OCI-M2 (cell line): ENCODE data around the gene IGF2.
A peak's percentile ranks its signal among the peaks of the same experiment; 100 is the strongest.

Experiments used
- DNase-seq: peaks from one replicate; lab custom pipeline; 2025; ENCODE audit not compliant: unreplicated experiment; lab: John Stamatoyannopoulos, UW

IGF2 gene

DNA sequence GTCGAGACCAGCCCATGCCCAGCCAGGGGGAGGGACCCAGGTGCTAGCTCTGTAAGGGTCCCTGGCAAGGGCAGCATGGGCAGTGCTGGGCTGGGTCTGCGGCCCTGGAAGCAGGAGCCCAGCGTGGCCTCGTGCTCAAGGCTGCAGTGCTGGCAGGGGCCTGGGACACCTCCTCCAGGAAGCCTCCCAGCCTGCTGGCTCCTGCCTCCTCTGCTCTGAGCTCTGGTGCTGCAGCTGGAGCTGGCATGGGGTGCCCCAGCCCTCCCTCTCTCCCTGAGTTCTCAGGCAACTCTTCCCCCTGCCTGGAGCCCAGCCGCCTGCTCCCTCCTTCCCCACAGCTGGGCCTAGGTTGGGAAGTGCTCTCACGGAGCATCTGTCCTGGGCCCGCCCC is 15.0 kb upstream of the IGF2 start:
- DNase-seq = no peak

DNA sequence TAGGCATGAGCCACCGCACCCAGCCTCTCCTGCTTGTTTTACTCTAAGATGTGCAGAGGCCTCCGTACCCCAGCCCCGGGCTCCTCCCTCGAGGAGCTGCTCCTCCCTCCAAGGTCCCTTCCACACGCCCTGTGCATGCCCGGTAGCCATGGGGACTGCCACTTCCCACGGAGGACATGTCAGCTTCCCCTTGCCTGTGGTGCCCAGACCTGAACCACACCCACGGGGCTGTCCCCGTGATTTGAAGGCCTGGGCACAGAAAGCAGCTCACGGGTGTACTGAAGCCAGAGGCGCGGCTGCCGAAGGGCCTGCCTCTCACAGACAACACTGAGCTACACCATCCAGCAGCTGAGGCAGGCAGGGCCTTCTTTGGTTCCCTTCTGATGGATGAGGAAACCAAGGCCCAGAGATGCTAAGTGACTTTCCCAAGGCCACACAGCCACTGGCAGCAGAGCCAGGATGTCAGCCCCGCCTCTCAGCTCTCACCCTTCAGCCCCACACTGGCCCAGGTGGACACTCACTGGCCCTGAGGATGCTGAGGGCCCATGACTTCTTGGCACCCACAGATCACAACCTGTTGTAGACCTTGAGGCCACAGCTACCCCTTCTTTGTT is 14.5 kb upstream of the IGF2 start:
- DNase-seq = no peak

DNA sequence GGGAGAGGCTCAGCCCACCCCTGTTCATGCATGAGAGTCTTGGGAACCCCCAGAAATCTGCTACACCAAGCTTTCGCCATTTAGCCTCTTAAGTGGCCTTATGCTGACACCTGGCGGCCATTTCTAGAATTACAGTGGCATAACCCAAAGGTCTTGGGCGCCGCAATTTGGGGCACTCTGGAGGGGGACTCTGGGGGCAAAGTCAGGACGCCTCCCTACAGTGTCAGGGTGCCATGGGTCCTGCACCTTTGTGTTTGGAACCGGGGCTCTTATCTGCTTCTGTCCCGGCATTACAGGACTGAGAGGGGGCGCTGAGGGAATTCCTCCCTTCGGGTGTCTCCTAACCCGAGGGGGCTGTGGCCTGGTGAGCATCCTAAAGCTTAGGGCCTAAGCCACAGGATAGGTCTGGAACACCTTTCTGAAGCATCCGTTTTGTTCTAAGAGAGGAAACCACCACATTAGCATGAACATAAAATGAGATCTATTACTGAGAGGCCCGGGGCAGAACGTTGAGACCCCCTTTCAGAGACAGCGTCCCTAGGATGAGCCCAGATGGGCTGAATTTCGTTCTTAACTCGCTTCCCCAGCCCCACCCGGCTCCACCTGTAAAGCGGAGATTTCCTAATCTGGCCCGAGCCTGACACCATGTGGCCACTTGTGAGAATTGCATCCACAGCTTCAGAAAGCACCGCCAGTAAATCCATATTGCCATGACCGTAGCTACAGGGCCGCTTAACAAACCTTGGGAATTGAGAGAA is 12.5 kb upstream of the IGF2 start:
- DNase-seq = peak; percentile 35

DNA sequence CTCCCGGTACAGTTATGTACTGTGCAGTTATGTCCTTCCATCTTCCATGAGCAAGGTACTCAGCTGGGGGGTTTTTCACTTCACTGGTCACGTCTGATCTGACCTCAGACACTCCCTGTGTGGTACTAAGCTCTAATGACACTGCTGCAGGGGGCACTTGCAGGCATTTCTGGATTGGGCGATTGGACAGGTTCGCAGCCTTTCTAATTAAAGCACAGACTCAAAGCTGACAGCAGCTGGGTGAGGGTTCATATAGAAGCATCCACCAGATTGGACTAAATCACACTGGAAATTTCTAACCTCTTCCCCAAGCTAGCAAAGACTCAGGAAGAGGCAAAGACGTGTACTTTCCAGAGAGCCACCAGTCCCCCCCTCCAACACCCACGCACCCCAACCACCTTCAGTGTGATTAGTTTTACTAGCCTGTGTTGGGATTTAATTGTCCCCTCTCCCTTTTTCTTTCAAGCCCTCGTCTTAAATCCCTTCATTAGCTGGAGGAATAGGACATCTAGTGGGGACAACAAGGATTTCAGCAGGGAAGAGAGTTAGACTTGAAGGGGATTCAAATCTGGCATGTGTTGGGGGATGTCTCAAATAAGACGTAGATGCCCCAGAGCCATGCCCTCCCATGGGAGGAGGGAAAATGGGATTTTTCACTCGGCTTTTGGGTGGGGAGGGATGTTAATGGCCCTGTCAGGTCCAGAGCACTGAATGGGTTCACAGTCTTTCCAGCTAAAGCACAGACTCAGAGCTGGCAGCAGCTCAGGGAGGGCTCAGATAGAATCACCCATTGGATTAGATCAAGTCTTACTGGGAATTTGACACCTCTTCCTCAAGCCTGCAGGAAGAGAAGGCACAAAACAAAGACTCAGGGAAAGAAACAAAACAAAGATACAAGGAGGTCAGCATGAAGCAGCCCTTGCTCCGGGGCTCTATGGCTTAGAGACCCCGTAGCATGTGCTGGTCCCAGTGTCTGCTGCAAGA is 11.0 kb upstream of the IGF2 start:
- DNase-seq = no peak

DNA sequence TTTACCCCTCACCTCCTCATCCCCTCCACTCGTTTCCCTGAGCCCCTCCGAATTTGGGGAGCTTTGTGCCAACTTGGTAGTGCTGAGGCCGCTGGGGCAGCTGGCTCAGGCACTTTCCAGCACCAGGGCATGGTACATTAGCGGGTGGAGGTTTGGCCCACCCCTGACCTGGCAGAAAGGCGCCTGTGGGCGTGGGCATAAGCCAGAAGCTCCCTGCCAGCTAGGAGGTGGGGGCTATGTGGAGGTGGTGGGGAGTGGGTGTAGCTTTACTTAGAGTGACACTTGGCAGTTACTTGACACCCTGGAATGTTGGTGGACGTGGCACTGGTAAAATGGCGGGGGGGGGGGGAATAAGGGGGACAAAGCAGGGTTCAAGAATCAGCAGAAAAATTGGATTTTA is 10.3 kb upstream of the IGF2 start:
- no peak for DNase-seq

DNA sequence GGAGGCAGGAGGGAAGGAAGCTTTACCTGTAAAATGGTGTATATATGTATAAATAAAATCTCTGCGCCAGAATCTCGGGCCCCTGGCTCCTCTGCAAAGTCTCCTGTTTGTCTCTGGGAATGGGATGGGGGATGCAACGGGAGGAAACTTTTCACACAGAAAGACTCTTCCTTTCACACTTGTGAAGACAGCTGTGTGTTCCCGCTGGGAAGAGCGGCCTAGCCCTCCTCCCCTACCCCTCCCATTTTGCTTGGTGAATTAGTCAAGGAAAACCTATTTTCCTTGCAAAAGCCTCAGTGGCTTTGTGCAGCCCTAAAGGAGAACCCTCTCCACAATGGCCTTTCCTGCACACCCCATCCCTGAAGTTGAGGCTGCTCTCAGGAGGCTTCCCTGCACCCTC is 9.4 kb upstream of the IGF2 start:
- no peak for DNase-seq

DNA sequence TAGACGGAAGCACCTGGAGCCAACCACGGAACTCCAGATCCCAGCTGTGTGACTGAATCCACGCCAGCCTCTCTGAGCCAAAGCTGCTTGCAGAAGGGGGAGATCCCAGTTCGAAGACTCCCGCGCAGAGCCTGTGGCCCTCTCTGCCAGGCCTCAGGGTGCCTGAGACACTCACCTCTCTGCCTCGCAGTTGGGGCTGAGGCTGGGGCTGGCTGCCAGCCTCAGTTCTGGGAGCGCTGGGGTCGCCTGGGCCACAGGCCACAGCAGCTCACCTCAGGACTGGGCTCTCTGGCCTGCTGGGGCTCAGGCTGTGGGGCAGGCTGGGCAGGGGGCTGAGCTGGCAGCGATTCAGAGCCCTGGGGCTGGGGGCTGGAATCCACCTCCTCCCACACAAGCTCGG is 8.2 kb upstream of the IGF2 start:
- no peak for DNase-seq

DNA sequence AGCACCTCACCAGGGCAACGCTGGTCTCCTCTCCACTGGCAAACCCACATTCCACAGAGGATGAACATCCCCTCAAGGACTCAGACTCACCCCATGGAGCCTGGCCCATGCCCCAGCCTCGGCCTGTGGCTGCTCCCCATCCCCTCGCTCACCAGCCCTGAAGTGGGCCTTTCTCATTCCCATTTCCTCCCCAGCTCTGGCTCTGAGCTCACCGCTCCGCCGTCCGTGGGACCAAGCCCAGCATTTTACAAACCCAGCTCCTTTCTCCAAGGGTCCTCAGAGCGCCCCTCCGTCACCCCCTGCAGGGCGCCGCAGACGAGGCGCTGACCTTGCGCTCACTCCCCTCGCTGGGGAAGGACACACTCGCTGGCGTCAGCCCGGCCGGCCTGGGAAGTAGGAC is 6.9 kb upstream of the IGF2 start:
- DNase-seq = no peak

DNA sequence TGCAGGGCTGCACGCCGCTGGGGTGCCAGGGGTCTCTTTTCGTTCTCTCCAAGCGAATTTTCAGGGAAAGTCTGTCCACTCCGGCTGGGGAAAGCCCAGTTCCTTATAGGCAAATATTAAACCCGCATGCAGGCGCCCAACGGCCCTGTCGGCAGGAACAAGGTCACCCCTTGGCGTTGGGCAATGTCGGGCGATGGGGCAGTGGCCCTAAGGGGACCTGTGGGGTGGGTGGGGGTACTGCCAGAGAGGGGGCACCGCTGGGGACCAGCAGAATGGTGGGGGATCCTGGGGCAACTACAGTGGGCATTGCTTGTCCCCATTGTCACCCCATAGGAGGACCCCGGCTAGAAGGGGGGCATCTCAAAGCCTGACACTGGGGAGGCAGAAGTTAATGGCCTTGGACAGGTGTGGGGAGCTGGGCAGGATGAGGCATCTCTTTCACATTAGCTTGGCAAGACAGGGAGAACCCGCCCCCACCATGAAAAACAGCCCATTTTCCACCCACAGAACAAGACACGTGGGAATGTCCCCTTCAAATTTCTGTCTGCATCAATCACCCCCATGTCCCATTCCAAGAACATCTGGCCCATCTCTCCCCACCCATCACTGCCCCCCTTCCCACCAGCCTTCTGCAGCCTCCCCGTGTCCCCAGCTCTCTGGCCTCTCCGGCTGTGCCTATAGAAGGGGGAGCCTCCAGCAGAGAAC is 5.5 kb upstream of the IGF2 start:
- DNase-seq = no peak

DNA sequence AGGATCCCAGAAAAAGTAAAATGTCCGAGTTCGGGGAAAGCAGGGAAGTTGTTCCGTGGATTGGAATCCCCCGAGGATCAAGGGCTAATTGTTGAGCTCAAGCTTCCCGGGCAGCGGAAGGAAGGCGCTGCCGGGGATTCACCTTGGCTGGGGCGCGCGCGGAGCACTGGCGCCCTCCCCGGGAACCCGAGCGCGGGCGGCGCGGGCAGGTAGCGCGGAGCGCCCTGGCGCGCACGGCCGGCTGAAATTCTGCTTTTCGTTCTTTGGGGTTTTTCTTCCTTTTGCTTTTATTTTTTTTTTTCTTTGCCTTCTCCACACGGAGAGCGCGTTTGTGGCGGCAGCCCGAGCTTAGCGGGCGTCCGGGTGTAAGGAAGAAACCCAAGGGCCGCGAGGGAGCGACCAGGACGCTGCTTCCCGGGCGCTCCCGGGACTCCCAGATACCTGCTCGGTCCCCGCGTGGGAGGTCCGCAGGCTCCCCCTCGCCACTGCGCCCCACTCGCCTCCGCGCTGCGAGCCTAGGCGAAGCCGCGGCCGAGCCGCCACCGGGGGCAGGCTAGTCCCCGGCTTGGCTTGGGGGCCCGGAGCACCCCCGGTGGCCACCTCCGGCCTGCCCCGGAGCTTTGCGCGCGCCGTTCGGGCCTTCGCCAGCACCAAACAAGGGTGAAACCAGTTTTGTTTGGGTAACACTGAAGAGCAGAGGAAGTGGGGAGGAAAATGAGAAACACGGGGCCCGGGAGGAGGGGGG is 4.8 kb upstream of the IGF2 start:
- DNase-seq = no peak

DNA sequence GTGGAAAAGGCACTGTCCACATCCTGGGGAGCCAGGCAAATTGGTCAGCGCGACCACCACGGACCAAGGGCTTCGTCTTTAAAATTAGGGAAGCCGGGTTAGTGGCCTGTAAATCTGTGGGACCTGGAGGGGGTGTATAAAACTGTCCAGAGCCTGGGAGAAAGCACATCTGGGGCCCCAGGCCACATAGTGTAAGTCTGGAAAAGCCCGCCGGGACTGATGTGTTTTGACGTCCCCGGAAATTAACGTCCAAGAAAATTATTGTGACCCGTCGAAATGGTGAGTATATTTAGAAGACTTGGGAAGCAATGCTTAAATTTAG is 4.2 kb upstream of the IGF2 start:
- no peak for DNase-seq

DNA sequence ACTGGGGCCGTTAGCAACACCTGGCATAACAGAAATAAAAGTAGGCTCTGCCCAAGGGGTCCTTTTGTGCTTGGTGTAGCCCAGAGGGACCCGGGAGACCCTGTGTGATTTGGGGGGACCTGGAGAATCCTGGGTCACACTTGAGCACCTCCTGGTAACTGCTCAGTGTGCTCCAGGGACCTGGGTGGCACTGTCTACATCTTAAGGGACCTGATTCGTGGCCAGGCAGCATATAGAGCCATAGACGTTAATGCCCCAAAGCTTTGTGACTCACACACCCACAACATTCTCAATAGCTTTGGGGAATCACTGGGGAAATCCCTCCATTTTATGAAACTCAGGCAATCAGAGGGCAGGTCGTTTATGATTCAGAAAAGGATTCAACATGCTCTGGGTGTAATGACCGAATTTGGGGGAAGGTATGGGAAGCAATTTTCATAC is 3.6 kb upstream of the IGF2 start:
- DNase-seq = no peak

DNA sequence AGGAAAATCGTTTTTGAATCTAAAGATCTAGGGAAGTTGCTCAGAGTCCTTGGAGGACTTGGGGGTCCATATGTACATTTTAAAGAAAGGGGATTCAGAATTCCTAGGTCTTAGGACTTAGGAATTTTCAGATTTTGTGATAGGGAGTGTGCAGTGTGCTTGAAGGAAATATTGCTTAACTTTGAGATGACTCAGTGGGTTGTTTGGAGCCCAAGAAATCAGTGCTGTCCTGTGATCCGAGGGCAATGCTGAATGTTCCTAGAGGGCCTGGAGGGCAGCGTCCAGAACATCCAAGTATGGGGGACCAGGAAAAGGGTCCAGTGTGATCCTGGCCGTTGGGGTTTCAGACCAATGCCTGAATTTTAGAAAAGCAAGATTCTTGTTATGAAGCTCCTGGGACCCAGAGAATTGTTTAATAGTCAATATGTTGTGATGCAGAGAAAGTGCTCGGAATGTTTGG is 3.1 kb upstream of the IGF2 start:
- DNase-seq = no peak

DNA sequence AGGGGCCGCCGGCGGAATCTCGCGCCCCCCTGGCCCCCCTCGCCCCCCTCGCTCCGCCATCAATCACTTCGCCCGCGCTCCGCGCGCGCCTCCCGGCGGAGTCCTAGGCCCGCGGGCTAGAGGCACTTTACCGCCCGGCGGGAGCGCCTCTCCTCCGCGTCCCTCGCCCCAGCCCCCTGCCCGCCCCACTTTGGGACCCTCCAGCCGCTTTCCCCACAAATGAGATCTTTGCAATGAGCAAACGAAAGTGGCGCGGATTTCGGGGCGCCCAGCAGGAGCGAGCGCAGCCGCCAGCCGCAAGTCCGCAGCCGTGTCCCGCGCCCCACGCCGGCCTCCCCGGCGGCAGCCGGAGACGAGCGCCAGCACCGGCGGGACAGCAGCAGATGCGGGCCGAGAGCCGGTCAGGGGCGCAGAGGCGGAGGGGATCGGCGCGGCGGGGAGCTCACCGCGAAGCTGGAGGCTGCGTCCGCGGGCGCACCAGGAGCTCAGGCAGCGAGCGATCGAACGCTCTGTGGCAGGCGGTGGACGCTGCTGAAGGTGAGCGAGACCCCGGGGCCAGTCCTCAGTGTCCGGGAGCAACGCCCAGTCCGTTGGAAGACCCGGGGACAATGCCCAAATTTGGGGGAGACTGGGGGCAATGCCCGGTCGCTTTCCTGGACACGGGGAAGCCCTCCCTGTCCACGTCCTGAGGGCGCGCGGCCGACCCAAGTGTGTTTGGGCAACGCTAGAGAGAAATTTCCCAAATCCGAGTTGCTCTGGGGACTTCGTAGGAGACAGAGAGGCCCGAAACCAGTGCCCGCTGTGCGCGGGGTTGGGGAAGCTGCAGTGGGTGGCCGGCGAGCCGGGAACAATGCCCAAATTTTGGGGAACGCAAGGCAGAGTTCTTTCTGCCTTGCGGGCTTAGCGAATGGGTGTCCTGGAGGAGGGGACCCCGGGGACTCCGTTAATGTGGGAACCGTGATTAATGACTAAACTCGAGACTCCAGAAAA is 1.5 kb upstream of the IGF2 start:
- DNase-seq = no peak

DNA sequence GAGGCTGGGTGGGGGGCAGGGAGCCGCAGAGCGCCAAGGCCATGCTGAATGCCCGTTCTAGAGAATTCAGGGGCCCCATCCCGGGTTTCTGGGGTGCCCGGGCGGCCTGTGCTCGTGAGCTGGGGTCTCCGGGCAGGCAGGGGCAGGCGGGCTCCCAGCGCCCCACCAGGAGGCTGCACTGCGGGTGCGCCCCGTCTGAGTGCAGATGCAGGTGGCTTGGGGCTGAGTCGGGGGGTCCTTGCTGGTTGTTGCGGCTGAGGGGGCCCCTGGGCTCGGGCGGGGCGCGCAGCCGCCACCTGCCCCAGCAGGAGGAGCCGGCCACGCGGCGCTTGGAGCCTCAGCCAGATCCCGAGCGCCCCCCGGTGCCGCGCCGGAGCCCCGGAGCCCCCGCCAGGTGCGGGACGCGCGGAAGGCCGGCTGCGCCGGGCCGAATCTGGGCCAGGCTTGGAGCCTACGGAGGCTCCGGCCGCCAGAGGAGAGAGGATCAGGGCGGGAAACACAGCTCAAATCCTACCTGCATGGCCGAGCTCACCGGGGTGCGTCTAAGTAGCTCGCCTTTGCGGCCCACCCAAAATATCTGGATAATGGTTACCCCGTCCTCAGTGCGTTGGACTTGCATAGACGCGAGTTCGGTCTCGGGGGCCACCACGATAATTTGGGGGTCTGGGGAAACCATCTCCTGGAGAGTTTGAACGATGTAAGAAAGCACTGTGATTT is 590 bp upstream of the IGF2 start:
- no peak for DNase-seq

DNA sequence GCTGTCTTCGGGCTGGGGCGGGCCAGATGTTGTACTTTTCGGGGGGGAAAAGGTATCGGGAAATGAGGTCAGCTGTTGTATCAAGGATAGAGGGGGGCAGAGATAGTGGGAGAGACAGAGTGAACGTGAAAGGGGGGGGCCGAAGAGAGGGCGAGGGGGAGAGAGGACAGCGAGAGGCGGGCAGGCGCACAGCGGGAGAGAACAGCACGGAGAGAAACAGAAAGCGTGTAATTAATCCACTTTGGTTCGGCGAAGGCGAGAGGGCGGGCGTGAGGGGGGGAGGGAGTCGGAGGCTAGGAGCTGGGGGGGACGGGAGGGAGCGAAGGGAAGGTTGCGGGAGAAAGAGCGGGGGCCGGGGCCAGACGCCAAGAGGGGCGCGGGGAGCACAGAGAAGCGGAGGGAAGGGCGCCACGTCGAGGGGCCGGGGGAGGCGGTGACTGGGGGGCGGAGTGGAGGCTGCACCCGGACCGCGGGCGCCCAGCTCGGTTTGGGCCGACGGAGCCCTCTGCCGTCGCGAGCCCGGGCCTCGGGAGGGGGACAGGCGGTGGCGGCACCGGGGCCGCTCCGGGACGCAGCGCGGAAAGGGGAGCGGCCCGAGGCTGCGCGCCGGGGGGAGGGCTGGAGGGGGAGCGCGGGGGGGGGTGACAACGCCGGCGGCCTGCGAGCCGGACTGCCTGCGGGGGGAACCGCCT is 612 bp downstream of the IGF2 start:
- DNase-seq = no peak

DNA sequence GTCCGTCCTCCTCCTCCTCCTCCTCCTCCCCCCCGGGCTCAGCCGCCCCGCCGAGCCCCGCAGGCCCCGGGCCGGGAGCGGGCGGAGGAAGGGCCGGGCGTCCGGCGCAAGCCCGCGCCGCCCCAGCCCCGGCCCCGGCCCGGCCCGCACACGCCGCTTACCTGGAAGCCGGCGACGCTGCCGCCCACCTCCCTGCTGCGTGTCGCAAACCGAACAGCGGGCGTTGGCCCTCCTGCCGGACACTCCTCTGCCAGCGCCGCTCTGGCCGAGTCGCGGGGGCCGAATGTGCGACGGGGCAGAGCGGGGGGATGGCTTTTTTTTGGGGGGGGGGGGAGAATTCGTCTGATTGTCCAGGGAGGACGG is 1.1 kb downstream of the IGF2 start:
- no peak for DNase-seq
